HAP-1 (cell line): Measurements from ENCODE around the gene PHIP.

Experiments
- DNase-seq, 2 experiments: peaks; one replicate each; pipeline ENCODE4 v3.0.0-alpha.2; 2016 to 2020; ENCODE audit warnings: low spot score in 2 of 2
- H3K27me3 ChIP-seq: fragments of 250-450 bp; sonication (Bioruptor Pico); 2 replicates; pipeline ENCODE4 v1.5.1; 2020; ENCODE audit warnings: low read depth, mild to moderate bottlenecking, moderate library complexity
- H3K36me3 ChIP-seq: fragments of 250-450 bp; sonication (Bioruptor Pico); replicated peaks from 2 replicates; pipeline ENCODE4 v1.5.1; 2020; ENCODE audit warnings: mild to moderate bottlenecking
- H3K4me1 ChIP-seq: fragments of 250-450 bp; sonication (Bioruptor Pico); 2 replicates; pipeline ENCODE4 v1.5.1; 2020; ENCODE audit warnings: mild to moderate bottlenecking
- H3K4me3 ChIP-seq: fragments of 250-450 bp; sonication (Bioruptor Pico); 2 replicates; pipeline ENCODE4 v1.5.1; 2020; ENCODE audit warnings: mild to moderate bottlenecking, moderate library complexity
- H3K9me3 ChIP-seq: fragments of 250-450 bp; sonication (Bioruptor Pico); 2 replicates; pipeline ENCODE4 v1.5.1; 2020; ENCODE audit warnings: mild to moderate bottlenecking, moderate library complexity
- in situ Hi-C: fragments of 300-500 bp; cut with MboI; formaldehyde crosslinking; loops from 3 replicates; pipeline ENCODE4 v1.14.3; 2020; ENCODE audit warnings: low sequenced_read_pairs, inconsistent platforms, mixed read lengths

Gene PHIP

GRCh38 chr6:79028641-79029314 lies 49.3 kb downstream of the PHIP start:
- H3K9me3 ChIP-seq = no peaks in the 10 kb centered on the region
- no peaks in the 10 kb centered on the region for H3K4me1 ChIP-seq
- peaks cover 24% of the 10 kb centered on the region for H3K36me3 ChIP-seq
- DNase-seq = no peak
- H3K27me3 ChIP-seq = no peaks in the 10 kb centered on the region
- H3K4me3 ChIP-seq = no peak overlapping the region
- in situ Hi-C loops = no loop called here

- Histone ChIP-seq H3K27me3 (no peaks in the 10 kb centered on the region), H3K9me3 (no peaks in the 10 kb centered on the region), H3K4me3 (no peak overlapping the region), H3K4me1 (no peaks in the 10 kb centered on the region), H3K36me3 (peaks cover 45% of the 10 kb centered on the region)
- no peak for DNase-seq
- in situ Hi-C loops = no loop called here
These were observed 66.1 kb downstream of the PHIP start for GRCh38 chr6:79011940-79012339.

GRCh38 chr6:79010422-79010821 lies 67.6 kb downstream of the PHIP start:
- no peak overlapping the region for H3K4me3 ChIP-seq
- no peaks in the 10 kb centered on the region for H3K9me3 ChIP-seq
- in situ Hi-C loops = no loop called here
- no peak for DNase-seq
- no peaks in the 10 kb centered on the region for H3K27me3 ChIP-seq
- H3K36me3 ChIP-seq = peaks cover 30% of the 10 kb centered on the region
- H3K4me1 ChIP-seq = no peaks in the 10 kb centered on the region

GRCh38 chr6:79009819-79010218 lies 68.2 kb downstream of the PHIP start:
- Histone ChIP-seq H3K27me3 (no peaks in the 10 kb centered on the region), H3K36me3 (peaks cover 24% of the 10 kb centered on the region)

GRCh38 chr6:79005497-79005896 lies 72.6 kb downstream of the PHIP start:
- peaks cover 24% of the 10 kb centered on the region for H3K36me3 ChIP-seq
- H3K9me3 ChIP-seq = no peaks in the 10 kb centered on the region
- no peaks in the 10 kb centered on the region for H3K27me3 ChIP-seq
- H3K4me1 ChIP-seq = no peaks in the 10 kb centered on the region
- DNase-seq = no peak
- no peak overlapping the region for H3K4me3 ChIP-seq
- in situ Hi-C loops = no loop called here

More at GRCh38 chr6:79009819-79010218, 68.2 kb downstream of the PHIP start:
- in situ Hi-C loops = no loop called here
- no peaks in the 10 kb centered on the region for H3K9me3 ChIP-seq
- no peak for DNase-seq
- H3K4me1 ChIP-seq = no peaks in the 10 kb centered on the region
- no peak overlapping the region for H3K4me3 ChIP-seq

GRCh38 chr6:79005024-79005423 lies 73.0 kb downstream of the PHIP start:
- H3K4me3 ChIP-seq = no peak overlapping the region
- H3K36me3 ChIP-seq = peaks cover 24% of the 10 kb centered on the region
- no peaks in the 10 kb centered on the region for H3K4me1 ChIP-seq
- no peaks in the 10 kb centered on the region for H3K9me3 ChIP-seq
- DNase-seq = no peak
- H3K27me3 ChIP-seq = no peaks in the 10 kb centered on the region
- in situ Hi-C loops = no loop called here

GRCh38 chr6:79004239-79004638 lies 73.8 kb downstream of the PHIP start:
- Histone ChIP-seq H3K9me3 (no peaks in the 10 kb centered on the region), H3K4me1 (no peaks in the 10 kb centered on the region), H3K4me3 (no peak overlapping the region), H3K36me3 (peaks cover 30% of the 10 kb centered on the region), H3K27me3 (no peaks in the 10 kb centered on the region)
- in situ Hi-C loops = no loop called here
- DNase-seq = no peak

GRCh38 chr6:79001415-79001814 lies 76.6 kb downstream of the PHIP start:
- H3K36me3 ChIP-seq = peaks cover 51% of the 10 kb centered on the region

GRCh38 chr6:78999737-79000136 lies 78.3 kb downstream of the PHIP start:
- Histone ChIP-seq H3K4me1 (no peaks in the 10 kb centered on the region), H3K4me3 (no peak overlapping the region), H3K9me3 (no peaks in the 10 kb centered on the region), H3K27me3 (no peaks in the 10 kb centered on the region), H3K36me3 (peaks cover 68% of the 10 kb centered on the region)
- in situ Hi-C loops = no loop called here
- DNase-seq = no peak

More at GRCh38 chr6:79001415-79001814, 76.6 kb downstream of the PHIP start:
- in situ Hi-C loops = no loop called here
- H3K4me3 ChIP-seq = no peak overlapping the region
- no peaks in the 10 kb centered on the region for H3K27me3 ChIP-seq
- DNase-seq = no peak
- H3K9me3 ChIP-seq = no peaks in the 10 kb centered on the region
- no peaks in the 10 kb centered on the region for H3K4me1 ChIP-seq

- Histone ChIP-seq H3K36me3 (peaks cover 75% of the 10 kb centered on the region), H3K9me3 (no peaks in the 10 kb centered on the region), H3K4me3 (no peak overlapping the region), H3K27me3 (no peaks in the 10 kb centered on the region), H3K4me1 (no peaks in the 10 kb centered on the region)
- in situ Hi-C loops = no loop called here
- no peak for DNase-seq
These were observed 82.1 kb downstream of the PHIP start for GRCh38 chr6:78995946-78996345.

- in situ Hi-C loops = no loop called here
- H3K9me3 ChIP-seq = no peaks in the 10 kb centered on the region
- H3K27me3 ChIP-seq = no peaks in the 10 kb centered on the region
- no peaks in the 10 kb centered on the region for H3K4me1 ChIP-seq
- peaks cover 80% of the 10 kb centered on the region for H3K36me3 ChIP-seq
- DNase-seq = no peak
- no peak overlapping the region for H3K4me3 ChIP-seq
These were observed 82.7 kb downstream of the PHIP start for GRCh38 chr6:78995346-78995745.

- Histone ChIP-seq H3K4me3 (no peak overlapping the region), H3K36me3 (peaks cover 83% of the 10 kb centered on the region), H3K27me3 (no peaks in the 10 kb centered on the region), H3K9me3 (no peaks in the 10 kb centered on the region), H3K4me1 (no peaks in the 10 kb centered on the region)
- in situ Hi-C loops = no loop called here
- DNase-seq = no peak
These were observed 84.1 kb downstream of the PHIP start for GRCh38 chr6:78993955-78994354.

GRCh38 chr6:78989191-78989590 lies 88.9 kb downstream of the PHIP start:
- no peak overlapping the region for H3K4me3 ChIP-seq
- H3K4me1 ChIP-seq = no peaks in the 10 kb centered on the region
- H3K36me3 ChIP-seq = peaks cover 80% of the 10 kb centered on the region
- in situ Hi-C loops = no loop called here
- no peaks in the 10 kb centered on the region for H3K9me3 ChIP-seq
- DNase-seq = no peak
- H3K27me3 ChIP-seq = no peaks in the 10 kb centered on the region

- Histone ChIP-seq H3K27me3 (no peaks in the 10 kb centered on the region), H3K36me3 (peaks cover 89% of the 10 kb centered on the region), H3K9me3 (no peaks in the 10 kb centered on the region), H3K4me3 (no peak overlapping the region), H3K4me1 (no peaks in the 10 kb centered on the region)
- DNase-seq = no peak
- in situ Hi-C loops = no loop called here
These were observed 91.9 kb downstream of the PHIP start for GRCh38 chr6:78986161-78986560.
